GM21619 (cell line): ENCODE data around the gene RAB20.
"Not testable (repeated sequence)": the region's sequence is repeated elsewhere in the genome, so short reads cannot be mapped to it uniquely, and the experiment has no call there.

Source experiments
- ATAC-seq: cut with Tn5 transposase; IDR thresholded peaks from one replicate; pipeline ENCODE4 v1.9.1; 2021; ENCODE audit not compliant: unreplicated experiment

RAB20 gene

GRCh38 chr13:110576070-110576394, 14.5 kb upstream of the RAB20 start:
- ATAC-seq, result no peak

DNA sequence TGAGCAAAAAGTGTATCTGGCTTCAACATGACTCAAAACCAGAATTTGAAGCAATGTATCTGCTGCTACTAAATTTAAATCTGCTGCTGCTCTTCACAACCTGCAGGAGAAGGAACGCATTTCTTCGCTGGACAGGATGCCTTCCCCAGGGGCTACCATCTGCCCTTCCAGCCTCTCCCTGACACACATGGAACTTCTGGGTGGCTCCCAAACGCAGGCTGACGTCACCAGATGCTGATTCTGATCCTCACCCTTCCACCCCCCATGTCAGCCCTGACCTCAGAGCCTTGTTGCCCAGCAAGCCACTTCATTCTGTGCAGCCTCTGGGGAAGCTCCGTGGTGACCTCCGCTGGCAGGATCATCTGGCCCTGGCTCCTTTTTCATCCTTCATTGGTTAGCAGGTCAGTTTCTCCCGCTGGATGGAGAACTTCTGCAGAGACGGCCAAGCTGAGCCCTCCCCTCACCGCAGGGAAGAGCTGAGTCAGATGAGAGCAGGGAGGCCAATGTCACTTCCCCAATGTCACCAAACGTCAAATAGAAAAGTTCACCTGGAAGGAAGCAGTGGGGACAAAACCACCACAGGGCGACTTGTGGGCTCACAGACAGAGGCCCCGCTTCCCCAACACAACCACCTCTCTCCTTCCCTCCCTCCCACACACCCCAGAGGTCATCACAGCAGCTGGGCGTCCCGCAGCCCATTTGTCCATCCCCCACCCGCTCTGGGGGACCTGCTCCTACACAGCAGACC, 14.0 kb upstream of the RAB20 start:
- peak; percentile 84 for ATAC-seq

DNA sequence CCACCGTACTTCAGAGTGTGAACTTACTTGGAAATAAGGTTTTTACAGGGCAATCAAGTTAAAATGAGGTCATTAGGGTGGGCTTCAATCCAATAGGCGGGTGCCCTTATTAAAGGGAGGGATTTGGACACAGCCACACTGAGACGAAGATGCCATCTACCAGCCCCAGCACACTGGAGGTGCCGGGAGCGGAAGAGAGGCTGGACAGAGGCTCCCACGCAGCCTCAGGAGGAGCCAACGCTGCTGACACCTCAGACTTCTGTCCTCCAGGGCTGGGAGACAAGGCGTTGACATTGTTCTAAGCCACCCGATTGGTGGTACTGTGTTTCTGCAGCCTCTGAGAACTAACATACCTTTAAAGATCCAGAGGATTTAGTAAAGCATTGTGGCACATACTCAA, 12.6 kb upstream of the RAB20 start:
- ATAC-seq, result no peak

DNA sequence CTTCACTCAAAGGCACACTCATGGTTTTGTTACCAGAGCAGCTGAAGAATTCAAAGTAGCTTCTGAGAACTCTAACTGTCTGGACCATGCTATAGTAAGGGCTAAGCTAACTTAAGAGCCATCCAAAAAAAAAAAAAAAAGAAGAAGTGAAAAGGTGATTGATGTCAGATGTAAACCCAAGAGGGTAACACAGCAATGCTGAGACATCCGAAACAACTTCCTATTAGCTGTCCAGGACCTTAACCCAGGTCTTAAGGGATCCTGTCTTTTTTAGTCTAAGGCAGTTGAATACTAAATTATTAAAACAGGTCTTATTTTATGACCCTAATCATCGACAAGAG, 11.2 kb upstream of the RAB20 start:
- no peak for ATAC-seq

GRCh38 chr13:110571896-110572777, 10.6 kb upstream of the RAB20 start:
- no peak for ATAC-seq

DNA sequence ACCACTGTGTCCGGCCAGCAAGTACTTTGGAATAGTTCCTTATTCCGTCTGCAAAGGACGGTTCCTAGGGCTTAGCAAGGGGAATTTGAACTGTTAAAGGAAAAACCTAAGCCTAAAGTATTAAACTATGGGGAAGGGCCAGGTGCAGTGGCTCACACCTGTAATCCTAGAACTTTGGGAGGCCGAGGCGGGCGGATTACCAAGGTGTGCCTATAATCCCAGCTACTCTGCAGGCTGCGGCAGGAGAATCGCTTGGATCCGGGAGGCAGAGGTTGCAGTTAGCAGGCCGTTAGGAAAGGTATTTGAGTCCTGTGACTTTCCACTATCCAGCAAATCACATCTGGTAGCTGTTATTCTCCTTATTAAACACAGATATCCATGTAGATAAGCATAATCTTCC, 9.4 kb upstream of the RAB20 start:
- ATAC-seq, result no peak

- not testable (repeated sequence) for ATAC-seq
These were observed 8.4 kb upstream of the RAB20 start for GRCh38 chr13:110569962-110570361.

DNA sequence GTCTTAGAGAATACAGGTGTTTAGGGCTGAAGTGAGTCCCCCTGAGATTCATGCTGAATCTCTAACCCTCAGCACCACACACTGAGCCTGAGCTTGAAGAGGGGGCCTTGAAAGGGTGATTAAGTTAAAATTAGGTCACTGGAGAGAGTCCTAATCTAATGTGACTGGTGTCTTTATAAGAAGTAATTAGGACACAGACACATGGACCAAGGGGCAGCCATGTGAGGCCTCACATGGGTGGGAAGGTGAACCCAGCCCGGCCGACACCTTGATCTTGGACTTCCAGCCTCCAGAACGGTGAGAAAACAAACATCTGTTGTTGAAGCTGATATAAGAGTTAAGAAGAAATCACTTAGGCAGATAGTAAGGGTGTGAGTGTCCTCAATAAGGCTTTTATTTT, 7.1 kb upstream of the RAB20 start:
- ATAC-seq, result no peak

- no peak for ATAC-seq
These were observed 4.6 kb upstream of the RAB20 start for GRCh38 chr13:110566171-110566570.

- no peak for ATAC-seq
These were observed 3.8 kb upstream of the RAB20 start for GRCh38 chr13:110565296-110565695.

GRCh38 chr13:110564472-110564985, 3.0 kb upstream of the RAB20 start:
- ATAC-seq, result no peak

DNA sequence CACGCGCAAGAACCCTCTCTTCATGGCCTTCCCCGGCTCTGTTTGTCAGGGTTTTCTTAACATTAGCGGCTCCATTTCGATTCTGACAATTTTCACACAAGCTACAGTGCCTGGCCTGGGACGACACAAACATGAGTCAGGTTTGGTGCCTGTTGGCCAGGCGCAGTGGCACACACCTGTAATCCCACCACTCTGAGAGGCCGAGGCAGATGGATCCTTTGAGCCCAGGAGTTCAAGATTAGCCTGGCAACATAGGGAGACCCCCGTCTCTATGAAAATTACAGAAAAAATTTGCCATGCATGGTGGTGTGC, 1.9 kb upstream of the RAB20 start:
- ATAC-seq, result no peak

GRCh38 chr13:110562696-110563462, 1.4 kb upstream of the RAB20 start:
- ATAC-seq, result no peak

DNA sequence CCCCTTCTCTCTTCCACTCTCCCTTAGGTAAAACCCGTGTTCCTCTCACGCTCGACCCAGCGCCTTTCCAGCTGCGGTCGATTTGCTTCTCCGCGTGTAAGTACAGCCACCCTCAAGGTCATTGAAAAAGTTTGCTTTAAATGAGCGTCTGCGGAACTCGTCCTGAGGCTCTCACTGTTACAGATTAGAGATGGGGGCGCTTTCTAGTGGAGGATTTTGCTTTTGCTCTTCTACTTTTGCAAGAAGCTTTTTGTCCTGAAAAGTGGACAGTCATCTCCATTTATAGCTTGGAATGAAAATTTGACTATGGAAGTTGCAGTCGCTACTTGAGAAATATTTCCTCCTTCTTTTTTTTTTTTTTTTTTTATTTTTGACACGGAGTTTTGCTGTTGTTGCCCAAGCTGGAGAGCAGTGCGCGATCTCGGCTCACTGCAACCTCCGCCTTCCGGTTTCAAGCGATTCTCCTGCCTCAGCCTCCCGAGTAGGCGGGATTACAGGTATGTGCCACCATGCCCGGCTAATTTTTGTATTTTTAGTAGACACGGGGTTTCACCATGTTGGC, 595 bp upstream of the RAB20 start:
- no peak for ATAC-seq

- peak; percentile 17 for ATAC-seq
These were observed 750 bp downstream of the RAB20 start for GRCh38 chr13:110560601-110561343.

DNA sequence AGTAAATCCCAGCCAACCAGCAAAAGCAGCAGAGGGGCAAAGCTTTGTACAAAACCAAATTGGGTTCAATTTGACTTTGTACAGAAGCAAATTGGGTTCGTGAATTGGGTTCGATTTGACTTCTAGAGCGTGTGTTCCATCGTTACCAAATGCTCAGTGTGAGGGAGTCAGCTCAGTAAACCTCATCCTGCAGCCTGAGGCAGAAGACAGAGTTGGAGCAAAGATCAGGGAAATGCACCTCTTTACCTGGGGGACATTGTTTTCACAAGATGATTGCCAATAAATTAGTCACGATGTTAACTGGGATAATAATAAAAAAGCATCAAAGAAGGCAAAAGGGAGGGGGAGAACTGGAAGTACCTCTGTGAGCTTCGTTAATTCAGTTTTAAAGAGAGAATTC, 1.5 kb downstream of the RAB20 start:
- ATAC-seq, result no peak

DNA sequence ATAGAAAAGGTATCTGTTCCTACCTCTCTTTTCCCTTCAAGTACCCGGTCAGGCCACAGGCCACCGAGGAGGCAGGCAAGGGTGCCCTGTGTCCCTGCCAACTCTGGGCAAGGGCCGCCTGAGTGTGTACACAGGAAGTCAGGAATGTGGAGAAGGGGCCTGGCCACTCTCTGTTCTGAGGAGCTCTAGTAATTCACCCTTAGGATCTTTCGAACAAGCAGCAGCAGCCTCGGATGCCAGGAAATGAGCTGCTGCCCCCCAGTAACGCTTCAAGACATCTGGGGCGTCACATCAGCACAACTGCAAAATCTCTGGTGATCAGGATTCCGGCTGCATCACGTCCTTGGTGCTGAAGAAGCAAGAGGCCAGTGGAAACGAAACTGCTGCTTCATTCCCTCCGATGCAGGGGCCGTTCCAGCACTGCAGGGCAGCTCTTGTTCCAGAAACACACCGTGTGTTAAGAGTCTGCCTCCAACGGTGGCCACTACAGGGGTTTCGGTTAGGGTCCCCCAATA, 2.0 kb downstream of the RAB20 start:
- no peak for ATAC-seq

- no peak for ATAC-seq
These were observed 3.8 kb downstream of the RAB20 start for GRCh38 chr13:110557610-110558305.

- no peak for ATAC-seq
These were observed 4.4 kb downstream of the RAB20 start for GRCh38 chr13:110557082-110557481.

GRCh38 chr13:110556224-110556606, 5.3 kb downstream of the RAB20 start:
- no peak for ATAC-seq
